Fibroblast of pulmonary artery (primary cell): ENCODE measurements around the gene PMEPA1.

ENCODE experiments used
- DNase-seq: peaks from one replicate; pipeline ENCODE4 v3.0.0-alpha.2; 2010; ENCODE audit warnings: low read depth
- H3K4me3 ChIP-seq: replicated peaks from 2 replicates; pipeline ENCODE4 v1.5.1; 2011; ENCODE audit warnings: low read depth, mild to moderate bottlenecking, control low read depth, low read length, moderate library complexity
- TF ChIP-seq, protein P1 (sequence below): IDR thresholded peaks from 2 replicates; pipeline ENCODE4 v1.5.1; 2011; ENCODE audit warnings: mild to moderate bottlenecking, control low read depth, low read length, inconsistent platforms; ENCODE audit errors: missing control alignments

Gene PMEPA1

DNA sequence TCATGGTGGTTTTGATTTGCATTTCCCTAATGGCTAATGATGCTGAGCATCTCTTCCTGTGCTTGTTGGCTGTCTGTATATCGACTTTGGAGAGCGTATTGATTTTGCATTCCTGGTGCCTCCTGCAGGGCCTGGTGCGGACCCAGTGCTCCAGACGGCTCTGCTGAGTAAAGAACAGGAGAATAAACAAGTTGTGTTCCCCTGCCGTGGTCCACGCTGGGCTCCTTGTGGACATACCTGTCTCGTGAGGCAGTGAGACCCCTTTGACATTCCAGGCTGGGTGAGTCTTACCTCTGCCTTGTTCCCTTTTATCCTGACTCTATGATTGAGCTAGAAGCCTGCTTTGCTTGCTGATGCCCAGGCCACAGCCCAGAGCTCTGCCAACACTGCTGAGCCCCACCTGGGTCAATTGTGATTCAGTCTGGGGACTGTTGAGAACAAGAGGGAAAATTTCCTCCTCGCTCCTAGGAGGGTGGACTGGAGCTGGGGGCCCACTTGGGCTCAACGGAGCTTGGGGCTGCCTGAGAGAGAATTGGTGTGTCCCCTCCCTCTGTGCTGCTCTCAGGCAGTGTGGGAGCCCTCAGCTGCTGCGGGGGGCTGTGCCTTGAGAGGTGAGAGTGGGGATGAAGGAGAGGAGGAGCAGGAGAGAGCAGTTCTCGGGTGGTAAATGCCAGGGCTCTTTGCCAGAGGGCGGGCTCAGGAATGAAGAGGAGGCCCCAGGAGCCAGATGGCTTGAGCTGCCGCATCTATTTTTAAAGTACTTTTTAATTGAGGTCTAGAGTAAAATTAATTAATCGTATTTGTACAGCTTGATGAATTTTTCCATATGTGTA, 43.7 kb upstream of the PMEPA1 start:
- no peak for DNase-seq
- TF ChIP-seq, protein P1, sequence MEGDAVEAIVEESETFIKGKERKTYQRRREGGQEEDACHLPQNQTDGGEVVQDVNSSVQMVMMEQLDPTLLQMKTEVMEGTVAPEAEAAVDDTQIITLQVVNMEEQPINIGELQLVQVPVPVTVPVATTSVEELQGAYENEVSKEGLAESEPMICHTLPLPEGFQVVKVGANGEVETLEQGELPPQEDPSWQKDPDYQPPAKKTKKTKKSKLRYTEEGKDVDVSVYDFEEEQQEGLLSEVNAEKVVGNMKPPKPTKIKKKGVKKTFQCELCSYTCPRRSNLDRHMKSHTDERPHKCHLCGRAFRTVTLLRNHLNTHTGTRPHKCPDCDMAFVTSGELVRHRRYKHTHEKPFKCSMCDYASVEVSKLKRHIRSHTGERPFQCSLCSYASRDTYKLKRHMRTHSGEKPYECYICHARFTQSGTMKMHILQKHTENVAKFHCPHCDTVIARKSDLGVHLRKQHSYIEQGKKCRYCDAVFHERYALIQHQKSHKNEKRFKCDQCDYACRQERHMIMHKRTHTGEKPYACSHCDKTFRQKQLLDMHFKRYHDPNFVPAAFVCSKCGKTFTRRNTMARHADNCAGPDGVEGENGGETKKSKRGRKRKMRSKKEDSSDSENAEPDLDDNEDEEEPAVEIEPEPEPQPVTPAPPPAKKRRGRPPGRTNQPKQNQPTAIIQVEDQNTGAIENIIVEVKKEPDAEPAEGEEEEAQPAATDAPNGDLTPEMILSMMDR, result no peak
- no peak overlapping the region for H3K4me3 ChIP-seq

- DNase-seq, result no peak
- H3K4me3 ChIP-seq, result no peak overlapping the region
- TF ChIP-seq, protein P1, result no peak
Measured at GRCh38 chr20:57751411-57751810, 41.6 kb upstream of the PMEPA1 start.

DNA sequence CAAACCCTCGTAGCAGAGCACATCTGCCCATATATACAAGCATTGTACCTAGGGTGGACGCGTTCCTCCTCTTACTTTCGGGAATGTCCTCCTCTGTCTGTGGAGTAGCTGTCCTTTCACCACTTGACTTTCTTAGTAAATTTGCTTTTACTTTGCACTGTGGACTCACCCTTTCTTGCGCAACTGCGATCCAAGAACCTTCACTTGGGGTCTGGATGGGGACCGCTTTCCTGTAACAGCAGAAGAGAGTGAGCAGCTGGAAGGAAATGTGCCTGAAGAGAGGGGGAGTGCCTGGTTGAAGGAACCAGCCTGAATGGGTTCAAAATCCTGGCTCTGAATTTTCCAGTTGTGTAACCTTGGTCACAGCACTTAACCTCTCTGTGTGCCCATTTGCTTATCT, 40.1 kb upstream of the PMEPA1 start:
- DNase-seq, result no peak
- TF ChIP-seq, protein P1, result no peak
- H3K4me3 ChIP-seq, result no peak overlapping the region

DNA sequence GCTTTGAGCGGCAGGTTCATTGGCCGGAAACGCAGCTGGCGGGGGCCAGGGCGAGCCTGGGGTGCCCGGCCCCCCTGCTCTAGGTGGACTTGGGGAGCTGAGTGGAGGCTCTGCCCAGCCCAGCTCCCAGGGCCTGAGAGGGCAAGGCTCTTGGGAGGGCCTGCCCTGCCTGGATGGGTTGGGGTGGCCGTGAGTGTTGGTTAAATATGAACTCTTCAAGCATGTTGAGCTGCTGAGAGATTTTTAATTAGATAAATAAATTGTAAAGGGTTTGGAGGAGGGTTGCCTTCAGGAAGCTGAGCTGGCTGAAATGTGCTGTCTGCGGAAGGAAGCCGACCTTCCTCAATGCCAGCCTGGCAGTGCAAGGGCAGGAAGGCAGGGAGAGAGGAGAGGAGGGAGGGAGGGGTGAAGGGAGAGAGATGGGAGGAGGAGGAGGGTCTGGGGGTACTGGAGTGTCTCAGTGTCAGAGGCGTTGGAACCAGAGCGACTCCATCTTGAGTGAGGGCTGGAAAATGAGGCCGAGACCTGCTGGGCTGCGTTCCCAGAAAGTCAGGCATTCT, 39.4 kb upstream of the PMEPA1 start:
- DNase-seq, result no peak
- TF ChIP-seq, protein P1, result no peak
- no peak overlapping the region for H3K4me3 ChIP-seq

GRCh38 chr20:57748601-57749130, 38.9 kb upstream of the PMEPA1 start:
- TF ChIP-seq, protein P1, result no peak
- peak overlapping the region; percentile 27 for H3K4me3 ChIP-seq
- DNase-seq, result peak; percentile 56

- TF ChIP-seq, protein P1, result no peak
- no peak for DNase-seq
Measured at GRCh38 chr20:57747861-57748481, 38.2 kb upstream of the PMEPA1 start.

More at GRCh38 chr20:57747861-57748481, 38.2 kb upstream of the PMEPA1 start:
- H3K4me3 ChIP-seq, result no peak overlapping the region
